ENCODE measurements around the gene MOK. TPM values are rescaled to one million over a fixed set of nuclear protein-coding genes. Genes with fewer than 3 reads are reported as not detected.

MOK gene
- total RNA-seq, 2 experiments from 2014 or later: 6.2 to 6.6 TPM

DNA sequence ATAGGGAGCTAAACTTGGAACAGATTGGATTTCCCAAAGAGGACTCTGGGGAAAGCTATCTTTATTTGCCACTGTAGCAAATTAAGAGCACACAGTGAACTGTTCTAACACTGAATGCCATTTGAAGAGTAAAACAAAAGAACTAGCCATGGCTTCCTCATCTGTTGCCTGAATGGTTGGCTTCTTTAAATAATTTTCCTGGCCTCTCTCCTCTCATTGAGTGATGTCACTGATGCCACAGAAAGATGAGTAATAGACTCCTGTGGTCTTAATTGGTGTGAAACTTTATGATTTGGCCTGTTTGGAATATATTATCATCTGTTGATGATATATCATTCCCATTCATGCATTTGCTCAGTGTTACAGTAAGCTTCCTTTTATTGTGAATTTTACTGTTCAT is 122.8 kb downstream of the MOK start:
- Mint-ChIP-seq H3K4me1 (ENCODE audit: low read depth) (peaks cover 77% of the 10 kb centered on the region), H3K4me3 (no peak overlapping the region), H3K27ac (peak overlapping the region; percentile 35), H3K36me3 (ENCODE audit: low read depth) (no peaks in the 10 kb centered on the region), H3K27me3 (no peaks in the 10 kb centered on the region), H3K9me3 (no peaks in the 10 kb centered on the region)
- ChIA-PET POLR2A (interaction anchor here (0.6 kb wide), 3 partner anchors 16 to 1209 kb away, joined by 3 read pairs; no protein-coding TSS in a partner anchor), CTCF (interaction anchor here (0.8 to 1.9 kb wide), 5 partner anchors 21 to 132 kb away, joined by 3 to 5 read pairs (median 4); no protein-coding TSS in a partner anchor)
- TF ChIP-seq, protein P1, sequence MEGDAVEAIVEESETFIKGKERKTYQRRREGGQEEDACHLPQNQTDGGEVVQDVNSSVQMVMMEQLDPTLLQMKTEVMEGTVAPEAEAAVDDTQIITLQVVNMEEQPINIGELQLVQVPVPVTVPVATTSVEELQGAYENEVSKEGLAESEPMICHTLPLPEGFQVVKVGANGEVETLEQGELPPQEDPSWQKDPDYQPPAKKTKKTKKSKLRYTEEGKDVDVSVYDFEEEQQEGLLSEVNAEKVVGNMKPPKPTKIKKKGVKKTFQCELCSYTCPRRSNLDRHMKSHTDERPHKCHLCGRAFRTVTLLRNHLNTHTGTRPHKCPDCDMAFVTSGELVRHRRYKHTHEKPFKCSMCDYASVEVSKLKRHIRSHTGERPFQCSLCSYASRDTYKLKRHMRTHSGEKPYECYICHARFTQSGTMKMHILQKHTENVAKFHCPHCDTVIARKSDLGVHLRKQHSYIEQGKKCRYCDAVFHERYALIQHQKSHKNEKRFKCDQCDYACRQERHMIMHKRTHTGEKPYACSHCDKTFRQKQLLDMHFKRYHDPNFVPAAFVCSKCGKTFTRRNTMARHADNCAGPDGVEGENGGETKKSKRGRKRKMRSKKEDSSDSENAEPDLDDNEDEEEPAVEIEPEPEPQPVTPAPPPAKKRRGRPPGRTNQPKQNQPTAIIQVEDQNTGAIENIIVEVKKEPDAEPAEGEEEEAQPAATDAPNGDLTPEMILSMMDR (IDR thresholded peaks at IDR 0.05): no peak
- DNase-seq: peak; percentile 10
- intact Hi-C loops (cut with micrococcal nuclease): no loop called here
- peak; percentile 79 for ATAC-seq

DNA sequence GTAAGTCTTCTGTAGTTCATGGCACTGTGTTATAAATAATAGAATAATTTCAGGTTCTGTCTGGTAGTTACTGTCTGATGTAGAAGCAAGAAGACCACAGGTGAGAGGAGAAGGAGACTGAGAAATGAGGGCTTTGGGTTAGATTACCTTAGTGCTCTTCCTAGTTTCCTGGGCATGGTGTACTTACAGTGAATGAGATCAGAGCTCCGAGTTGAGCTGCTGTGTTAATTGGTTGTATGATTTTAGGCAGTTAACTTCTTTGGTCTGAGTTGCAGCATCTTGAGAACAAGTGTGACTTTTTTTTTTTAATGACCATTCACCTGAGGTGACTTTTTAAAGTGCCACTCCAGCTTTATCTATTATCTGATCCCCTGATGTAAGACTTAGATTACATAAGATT is 123.8 kb downstream of the MOK start:
- ChIA-PET POLR2A (interaction anchor here (0.7 to 0.9 kb wide), 2 partner anchors 12 to 19 kb away, joined by 3 to 5 read pairs; no protein-coding TSS in a partner anchor), CTCF (interaction anchor here (0.8 to 1.9 kb wide), 6 partner anchors 17 to 134 kb away, joined by 3 to 5 read pairs (median 4); no protein-coding TSS in a partner anchor)
- no peaks in the 10 kb centered on the region for H3K27me3 Mint-ChIP-seq
- TF ChIP-seq, protein P1 (IDR thresholded peaks at IDR 0.05): no peak
- H3K4me3 Mint-ChIP-seq: no peak overlapping the region
- ATAC-seq (no peak), DNase-seq (no peak)
- H3K36me3 Mint-ChIP-seq (ENCODE audit: low read depth): peaks cover 3% of the 10 kb centered on the region
- intact Hi-C loops (cut with micrococcal nuclease): no loop called here
- H3K4me1 Mint-ChIP-seq (ENCODE audit: low read depth): peaks cover 76% of the 10 kb centered on the region
- H3K27ac Mint-ChIP-seq: no peak overlapping the region
- no peaks in the 10 kb centered on the region for H3K9me3 Mint-ChIP-seq

DNA sequence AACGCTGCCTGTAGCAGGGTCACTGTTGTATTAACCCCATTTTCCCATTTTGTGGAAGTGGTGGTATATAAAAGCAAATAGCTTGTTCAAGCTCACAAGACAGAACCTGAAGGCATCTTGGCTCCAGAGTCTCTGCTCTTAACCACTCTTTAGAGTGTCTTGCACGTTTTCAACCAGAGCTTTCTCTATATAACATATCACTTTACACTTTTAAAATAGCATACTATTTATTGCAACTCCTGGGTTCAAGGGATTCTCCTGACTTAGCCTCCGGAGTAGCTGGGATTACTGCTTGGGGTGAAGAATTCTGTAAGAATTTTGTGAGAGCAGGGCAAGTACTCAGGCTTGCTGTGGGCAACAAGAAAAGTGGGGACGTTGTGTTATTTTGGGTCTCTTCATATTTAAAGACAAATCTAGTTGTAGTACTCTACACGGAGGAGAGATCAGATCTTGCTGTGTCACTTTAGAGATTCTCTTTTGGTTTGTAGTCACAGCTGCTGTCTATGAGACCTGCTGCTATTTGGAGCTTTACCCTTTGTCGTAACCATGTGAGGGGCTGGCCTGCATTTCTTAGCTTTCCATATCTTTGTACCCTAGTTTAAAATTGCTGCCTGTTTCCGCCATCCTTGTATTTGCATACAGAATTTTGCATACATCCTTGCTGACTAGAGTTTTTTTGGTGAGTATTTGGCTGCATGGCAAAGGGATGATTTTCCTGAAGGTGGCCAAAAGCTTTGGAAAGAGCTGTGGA is 124.5 kb downstream of the MOK start:
- no peak overlapping the region for H3K27ac Mint-ChIP-seq
- POLR2A ChIA-PET: interaction anchor here (0.7 to 0.9 kb wide), 2 partner anchors 12 to 20 kb away, joined by 3 to 5 read pairs; no protein-coding TSS in a partner anchor
- TF ChIP-seq, protein P1 (IDR thresholded peaks at IDR 0.05): no peak

More for the DNA sequence above, 124.5 kb downstream of the MOK start:
- DNase-seq: no peak
- peaks cover 75% of the 10 kb centered on the region for H3K4me1 Mint-ChIP-seq (ENCODE audit: low read depth)
- H3K4me3 Mint-ChIP-seq: no peak overlapping the region
- CTCF ChIA-PET: interaction anchor here (0.9 to 1.1 kb wide), 2 partner anchors 16 to 135 kb away, joined by 3 read pairs; no protein-coding TSS in a partner anchor
- H3K9me3 Mint-ChIP-seq: no peaks in the 10 kb centered on the region
- no peak for ATAC-seq
- peaks cover 6% of the 10 kb centered on the region for H3K36me3 Mint-ChIP-seq (ENCODE audit: low read depth)
- no peaks in the 10 kb centered on the region for H3K27me3 Mint-ChIP-seq
- intact Hi-C loops (cut with micrococcal nuclease): no loop called here

Other genes with a start within 250 kb of the MOK start
- 1,000 to 10,000 TPM; 1,101 to 1,115 TPM for gene HSP90AA1, start 218.1 kb downstream of the MOK start, total RNA-seq
- 10 to 100 TPM; 18.5 to 21.6 TPM for gene WDR20, start 165.3 kb downstream of the MOK start, total RNA-seq
- 10 to 100 TPM; 16.7 to 18.6 TPM for gene ZNF839, start 14.6 kb upstream of the MOK start, total RNA-seq
- gene CINP, start 57.7 kb upstream of the MOK start, total RNA-seq: 10 to 100 TPM; 47.8 to 52.2 TPM
- gene TECPR2, start 57.8 kb upstream of the MOK start, total RNA-seq: 1 to 10 TPM; 4.7 to 5.0 TPM
- 10 to 100 TPM; 15.0 to 16.9 TPM for gene ANKRD9, start 204.6 kb upstream of the MOK start, total RNA-seq